Psoas muscle (tissue), 8 donors: Measurements from ENCODE around the gene ANKRD6. TPM values are rescaled to one million over a fixed set of nuclear protein-coding genes. Genes with fewer than 3 reads are reported as not detected.

Experiments
- ATAC-seq, 4 donors: fragments of 200-7000 bp; cut with Tn5 transposase; one replicate each; pipeline ENCODE4 v1.9.1; 2020; ENCODE audit warnings: moderate library complexity in 3 of 4, mild to moderate bottlenecking in 2 of 4
- DNase-seq, 2 donors: peaks; one replicate each; pipeline ENCODE4 v3.0.0-alpha.2; 2020
- H3K27ac ChIP-seq: fragments of 200-600 bp; one replicate; pipeline ENCODE4 v1.8.0; 2022
- H3K27me3 ChIP-seq, 3 donors: fragments of 200-600 bp in 1 of 3; one replicate each; pipeline versions ENCODE4 v1.6.1 to v1.8.0; 2013 to 2022; ENCODE audit warnings: low read length in 2 of 3, mild to moderate bottlenecking in 2 of 3, moderate library complexity in 1 of 3; ENCODE audit not compliant: insufficient read depth in 3 of 3
- H3K36me3 ChIP-seq, 2 donors: fragments of 200-600 bp in 1 of 2; one replicate each; pipeline versions ENCODE4 v1.6.1 to v1.8.0; 2013 to 2022; ENCODE audit warnings: low read depth in 1 of 2, mild to moderate bottlenecking in 1 of 2, moderate library complexity in 1 of 2; ENCODE audit not compliant: insufficient read depth in 1 of 2
- H3K4me1 ChIP-seq: fragments of 200-600 bp; one replicate; pipeline ENCODE4 v1.8.0; 2022
- H3K4me3 ChIP-seq: fragments of 200-600 bp; one replicate; pipeline ENCODE4 v1.8.0; 2022; ENCODE audit warnings: mild to moderate bottlenecking
- H3K9me3 ChIP-seq: fragments of 200-600 bp; one replicate; pipeline ENCODE4 v1.8.0; 2022
- CTCF ChIP-seq: fragments of 200-600 bp; IDR thresholded peaks from one replicate; pipeline ENCODE4 v1.8.0; 2022; ENCODE audit warnings: antibody characterized with exemption
- WGBS, 3 donors: extraction: QIAGEN DNeasy Blood & Tissue Kit; methylation state at CpG; one replicate each; pipeline versions ENCODE4 v1.1.6 to v1.1.7; 2013; 5-methylcytosine and 5-hydroxymethylcytosine counted together
- intact Hi-C, 2 donors: fragments of 100-400 bp; cut with DNase I; formaldehyde crosslinking; loops; one replicate each; pipeline versions ENCODE4 v1.11.0 to v1.14.2; 2022
- polyA plus RNA-seq, 3 donors: library from polyadenylated mRNA; stranded (reverse); fragments of 200-250 nt; gene quantifications; one replicate each; pipeline ENCODE4 v1.2.3, GENCODE V29; 2013
- total RNA-seq, 4 donors: library from RNA; stranded (reverse); fragmentation: NEBNext Ultra II Directional in 2 of 4; extraction: Animal tissue kit (Norgen Biotek cat#: 25700) in 2 of 4; gene quantifications; one replicate each; pipeline versions ENCODE4 v1.2.1 to v1.2.4, GENCODE V29; 2021 to 2023
- donor health status: healthy with polysubstance abuse.
- donor health status: DM: no; HTN: no; CAD: no; lungs with moderate emphysema.
- donor health status: Bipolar disorder and iron deficiency.
- donor health status: healthy.
- donor health status: DM: yes; HTN: yes; CAD: no.
- donor health status: DM: no; HTN: no; CAD: no.
- donor health status: DM: no; HTN: no; CAD: no.
- donor health status: DM: yes; HTN: yes; CAD: no.

ANKRD6 gene
- total and polyA plus RNA-seq, 7 donors: 1.2 to 9.0 (median 2.4) TPM

- peak overlapping the region; percentile 70 for H3K27ac ChIP-seq
- TF ChIP-seq CTCF: no peak
- intact Hi-C loops: loop anchor here in 1 of 2 donors (5.0 kb wide), 1 partner anchor 39 kb away; no protein-coding TSS in a partner anchor
- ATAC-seq (peak in 3 of 4 donors; percentile 27 to 50 (median 46)), DNase-seq (no peak)
- H3K27me3 ChIP-seq: no peaks in the 10 kb centered on the region
- H3K4me3 ChIP-seq: no peak overlapping the region
- 71 to 89% (median 77%) methylated on average over 2 of the region's 2 CpGs for WGBS, 3 donors
- no peaks in the 10 kb centered on the region for H3K9me3 ChIP-seq
- no peaks in the 10 kb centered on the region for H3K36me3 ChIP-seq
- H3K4me1 ChIP-seq: peaks cover 19% of the 10 kb centered on the region
These were observed 93.6 kb downstream of the ANKRD6 start for GRCh38 chr6:89526563-89526869.

GRCh38 chr6:89527634-89528033 is 94.7 kb downstream of the ANKRD6 start:
- Histone ChIP-seq H3K4me3 (no peak overlapping the region), H3K27me3 (no peaks in the 10 kb centered on the region), H3K4me1 (peaks cover 19% of the 10 kb centered on the region), H3K27ac (no peak overlapping the region), H3K36me3 (no peaks in the 10 kb centered on the region), H3K9me3 (no peaks in the 10 kb centered on the region)
- no peak for TF ChIP-seq CTCF
- WGBS, 3 donors: 95 to 98% (median 98%) methylated on average over 2 of the region's 2 CpGs
- ATAC-seq: no peak
- no peak for DNase-seq
- intact Hi-C loops: loop anchor here in 1 of 2 donors (5.0 kb wide), 1 partner anchor 40 kb away; no protein-coding TSS in a partner anchor

- TF ChIP-seq CTCF: no peak
- H3K4me1 ChIP-seq: peaks cover 19% of the 10 kb centered on the region
- no peaks in the 10 kb centered on the region for H3K9me3 ChIP-seq
- ATAC-seq: no peak
- no peaks in the 10 kb centered on the region for H3K36me3 ChIP-seq
- H3K27ac ChIP-seq: no peak overlapping the region
- DNase-seq: no peak
- no peaks in the 10 kb centered on the region for H3K27me3 ChIP-seq
- intact Hi-C loops: loop anchor here in 1 of 2 donors (5.0 kb wide), 1 partner anchor 42 kb away; no protein-coding TSS in a partner anchor
- H3K4me3 ChIP-seq: no peak overlapping the region
These were observed 95.9 kb downstream of the ANKRD6 start for GRCh38 chr6:89528866-89529265.

- H3K27me3 ChIP-seq: no peaks in the 10 kb centered on the region
- H3K4me3 ChIP-seq: no peak overlapping the region
- no peak for ATAC-seq
- H3K9me3 ChIP-seq: no peaks in the 10 kb centered on the region
- DNase-seq: no peak
- peaks cover 11% of the 10 kb centered on the region for H3K4me1 ChIP-seq
- no peak overlapping the region for H3K27ac ChIP-seq
- intact Hi-C loops: no loop called here
- no peaks in the 10 kb centered on the region for H3K36me3 ChIP-seq
- TF ChIP-seq CTCF: no peak
- 84 to 96% (median 90%) methylated on average over 11 of the region's 11 CpGs for WGBS, 3 donors
These were observed 98.0 kb downstream of the ANKRD6 start for GRCh38 chr6:89530982-89531381.

GRCh38 chr6:89536231-89536630 is 103.3 kb downstream of the ANKRD6 start:
- Histone ChIP-seq H3K4me1 (no peaks in the 10 kb centered on the region), H3K36me3 (no peaks in the 10 kb centered on the region), H3K9me3 (no peaks in the 10 kb centered on the region), H3K27ac (no peak overlapping the region), H3K27me3 (no peaks in the 10 kb centered on the region), H3K4me3 (no peak overlapping the region)
- no peak for ATAC-seq
- no peak for TF ChIP-seq CTCF
- intact Hi-C loops: no loop called here
- no peak for DNase-seq
- WGBS, 3 donors: 86 to 91% (median 88%) methylated on average over 5 of the region's 5 CpGs
